ENCODE measurements around the gene ANKHD1.

- TF ChIP-seq SP1 (IDR thresholded peaks at IDR 0.05), result no peak
- TF ChIP-seq L3MBTL2 (conservative IDR thresholded peaks at IDR 0.05), result no peak
- no peak for TF ChIP-seq FOXM1 (IDR thresholded peaks at IDR 0.05; ENCODE audit: borderline replicate concordance)
- TF ChIP-seq NFRKB (IDR thresholded peaks at IDR 0.05), result no peak
These were observed 7.9 kb upstream of the ANKHD1 start for GRCh38 chr5:140393738-140394137.
